HEK293 (cell line): ENCODE data around the gene PPIL3.
A peak's percentile ranks its signal among the peaks of the same experiment; 100 is the strongest.

ENCODE experiments used
- CTCF ChIA-PET: fragments of 350-600 bp; formaldehyde crosslinking; extraction: SDS; loops from one replicate; lab custom pipeline; 2021; ENCODE audit warnings: antibody characterized with exemption; lab: Yijun Ruan, JAX
- POLR2A ChIA-PET: fragments of 300-600 bp; formaldehyde crosslinking; extraction: SDS; loops from one replicate; lab custom pipeline; 2020; ENCODE audit warnings: antibody characterized with exemption, inconsistent platforms; lab: Yijun Ruan, JAX
- H3K27ac ChIP-seq: fragments of 200-500 bp; sonication (Bioruptor generic); 2 replicates; pipeline ENCODE4 v1.5.1; 2014; ENCODE audit warnings: low read depth, low read length, control low read depth, inconsistent platforms; ENCODE audit errors: extremely low read depth
- H3K36me3 ChIP-seq, 2 experiments: fragments of 200-500 bp in 1 of 2; sonication (Bioruptor generic) in 1 of 2; 1 replicate in 1 of 2; 2 replicates in 1 of 2; pipeline ENCODE4 v1.5.1; 2014 to 2017; ENCODE audit warnings: inconsistent platforms in 2 of 2, low read length in 2 of 2; ENCODE audit not compliant: control insufficient read depth in 2 of 2, insufficient read depth in 1 of 2
- H3K4me1 ChIP-seq: fragments of 200-500 bp; sonication (Bioruptor generic); 2 replicates; pipeline ENCODE4 v1.5.1; 2014; ENCODE audit warnings: mild to moderate bottlenecking, low read length, inconsistent platforms; ENCODE audit not compliant: control insufficient read depth, insufficient read depth
- H3K4me3 ChIP-seq: 2 replicates; pipeline ENCODE4 v1.5.1; 2011; ENCODE audit warnings: low read depth, mild to moderate bottlenecking, control low read depth, low read length, moderate library complexity
- H3K9me3 ChIP-seq: fragments of 200-500 bp; sonication (Bioruptor generic); 2 replicates; pipeline ENCODE4 v1.5.1; 2014; ENCODE audit warnings: low read depth, low read length, inconsistent platforms; ENCODE audit not compliant: control insufficient read depth, insufficient read depth
- SCRT2 ChIP-seq: fragments of 450-650 bp; formaldehyde crosslinking; IDR thresholded peaks from 2 replicates; pipeline ENCODE4 v1.5.1; 2016; ENCODE audit warnings: missing biosample characterization, missing genetic modification characterization
- ZFP41 ChIP-seq: fragments of 450-650 bp; formaldehyde crosslinking; IDR thresholded peaks from 2 replicates; pipeline ENCODE4 v1.5.1; 2016; ENCODE audit warnings: missing biosample characterization, missing genetic modification characterization, borderline replicate concordance
- ZNF114 ChIP-seq: fragments of 450-650 bp; formaldehyde crosslinking; IDR thresholded peaks from 2 replicates; pipeline ENCODE4 v1.5.0; 2017; ENCODE audit warnings: missing biosample characterization, missing genetic modification characterization
- ZNF121 ChIP-seq: fragments of 450-650 bp; formaldehyde crosslinking; IDR thresholded peaks from 2 replicates; pipeline ENCODE4 v1.5.1; 2016; ENCODE audit warnings: missing biosample characterization, missing genetic modification characterization
- ZNF133 ChIP-seq: fragments of 450-650 bp; formaldehyde crosslinking; IDR thresholded peaks from 2 replicates; pipeline ENCODE4 v1.5.1; 2016; ENCODE audit warnings: missing biosample characterization, missing genetic modification characterization
- ZNF561 ChIP-seq: fragments of 450-650 bp; IDR thresholded peaks from 2 replicates; pipeline ENCODE4 v1.5.1; 2018; ENCODE audit warnings: missing biosample characterization, missing genetic modification characterization, borderline replicate concordance
- ZNF707 ChIP-seq: fragments of 450-650 bp; formaldehyde crosslinking; IDR thresholded peaks from 2 replicates; pipeline ENCODE4 v1.5.1; 2016; ENCODE audit warnings: missing biosample characterization, missing genetic modification characterization
- TF ChIP-seq, protein P1 (sequence below): fragments of 450-650 bp; formaldehyde crosslinking; IDR thresholded peaks from 2 replicates; pipeline ENCODE4 v1.5.1; 2016; ENCODE audit warnings: missing biosample characterization, missing genetic modification characterization, borderline replicate concordance
- TF ChIP-seq, protein P2 (sequence below): fragments of 450-650 bp; formaldehyde crosslinking; IDR thresholded peaks from 2 replicates; pipeline ENCODE4 v1.5.1; 2016; ENCODE audit warnings: missing biosample characterization, missing genetic modification characterization
- TF ChIP-seq, protein P3 (sequence below): fragments of 450-650 bp; formaldehyde crosslinking; IDR thresholded peaks from 2 replicates; pipeline ENCODE4 v1.5.1; 2017; ENCODE audit warnings: missing biosample characterization, missing genetic modification characterization
- TF ChIP-seq, protein P4 (sequence below): fragments of 450-650 bp; formaldehyde crosslinking; IDR thresholded peaks from 2 replicates; pipeline ENCODE4 v1.5.1; 2016; ENCODE audit warnings: missing biosample characterization, missing genetic modification characterization
- TF ChIP-seq, protein P5 (sequence below): fragments of 450-650 bp; formaldehyde crosslinking; IDR thresholded peaks from 2 replicates; pipeline ENCODE4 v1.5.1; 2016; ENCODE audit warnings: missing biosample characterization, missing genetic modification characterization

PPIL3 gene

DNA sequence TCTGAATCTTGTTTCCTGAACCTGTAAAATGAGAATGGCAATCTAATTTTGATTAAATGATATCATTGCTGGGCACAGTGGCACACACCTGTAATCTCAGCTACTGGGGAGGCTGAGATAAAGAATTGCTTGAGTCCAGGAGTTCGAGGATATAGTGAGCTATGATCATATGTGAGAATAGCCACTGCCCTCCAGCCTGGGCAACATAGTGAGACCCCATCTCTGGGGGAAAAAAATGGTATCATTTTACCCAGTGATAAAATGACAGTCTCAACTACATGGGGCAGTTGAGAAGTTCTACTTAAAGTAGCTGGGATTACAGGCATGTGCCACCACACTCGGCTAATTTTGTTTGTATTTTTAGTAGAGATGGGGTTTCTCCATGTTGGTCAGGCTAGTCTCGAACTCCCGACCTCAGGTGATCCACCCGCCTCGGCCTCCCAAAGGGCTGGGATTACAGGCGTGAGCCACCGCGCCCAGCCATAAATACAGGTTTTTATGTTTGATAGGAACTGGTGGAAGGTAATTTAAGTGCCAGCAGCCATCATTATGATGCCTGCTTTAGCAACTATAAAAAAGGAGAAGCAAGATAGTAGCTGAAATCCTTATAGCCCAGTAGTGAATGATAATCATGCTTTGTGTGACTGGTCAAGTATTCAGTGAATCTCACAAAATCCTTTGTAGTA lies 60.2 kb downstream of the PPIL3 start:
- TF ChIP-seq, protein P1, sequence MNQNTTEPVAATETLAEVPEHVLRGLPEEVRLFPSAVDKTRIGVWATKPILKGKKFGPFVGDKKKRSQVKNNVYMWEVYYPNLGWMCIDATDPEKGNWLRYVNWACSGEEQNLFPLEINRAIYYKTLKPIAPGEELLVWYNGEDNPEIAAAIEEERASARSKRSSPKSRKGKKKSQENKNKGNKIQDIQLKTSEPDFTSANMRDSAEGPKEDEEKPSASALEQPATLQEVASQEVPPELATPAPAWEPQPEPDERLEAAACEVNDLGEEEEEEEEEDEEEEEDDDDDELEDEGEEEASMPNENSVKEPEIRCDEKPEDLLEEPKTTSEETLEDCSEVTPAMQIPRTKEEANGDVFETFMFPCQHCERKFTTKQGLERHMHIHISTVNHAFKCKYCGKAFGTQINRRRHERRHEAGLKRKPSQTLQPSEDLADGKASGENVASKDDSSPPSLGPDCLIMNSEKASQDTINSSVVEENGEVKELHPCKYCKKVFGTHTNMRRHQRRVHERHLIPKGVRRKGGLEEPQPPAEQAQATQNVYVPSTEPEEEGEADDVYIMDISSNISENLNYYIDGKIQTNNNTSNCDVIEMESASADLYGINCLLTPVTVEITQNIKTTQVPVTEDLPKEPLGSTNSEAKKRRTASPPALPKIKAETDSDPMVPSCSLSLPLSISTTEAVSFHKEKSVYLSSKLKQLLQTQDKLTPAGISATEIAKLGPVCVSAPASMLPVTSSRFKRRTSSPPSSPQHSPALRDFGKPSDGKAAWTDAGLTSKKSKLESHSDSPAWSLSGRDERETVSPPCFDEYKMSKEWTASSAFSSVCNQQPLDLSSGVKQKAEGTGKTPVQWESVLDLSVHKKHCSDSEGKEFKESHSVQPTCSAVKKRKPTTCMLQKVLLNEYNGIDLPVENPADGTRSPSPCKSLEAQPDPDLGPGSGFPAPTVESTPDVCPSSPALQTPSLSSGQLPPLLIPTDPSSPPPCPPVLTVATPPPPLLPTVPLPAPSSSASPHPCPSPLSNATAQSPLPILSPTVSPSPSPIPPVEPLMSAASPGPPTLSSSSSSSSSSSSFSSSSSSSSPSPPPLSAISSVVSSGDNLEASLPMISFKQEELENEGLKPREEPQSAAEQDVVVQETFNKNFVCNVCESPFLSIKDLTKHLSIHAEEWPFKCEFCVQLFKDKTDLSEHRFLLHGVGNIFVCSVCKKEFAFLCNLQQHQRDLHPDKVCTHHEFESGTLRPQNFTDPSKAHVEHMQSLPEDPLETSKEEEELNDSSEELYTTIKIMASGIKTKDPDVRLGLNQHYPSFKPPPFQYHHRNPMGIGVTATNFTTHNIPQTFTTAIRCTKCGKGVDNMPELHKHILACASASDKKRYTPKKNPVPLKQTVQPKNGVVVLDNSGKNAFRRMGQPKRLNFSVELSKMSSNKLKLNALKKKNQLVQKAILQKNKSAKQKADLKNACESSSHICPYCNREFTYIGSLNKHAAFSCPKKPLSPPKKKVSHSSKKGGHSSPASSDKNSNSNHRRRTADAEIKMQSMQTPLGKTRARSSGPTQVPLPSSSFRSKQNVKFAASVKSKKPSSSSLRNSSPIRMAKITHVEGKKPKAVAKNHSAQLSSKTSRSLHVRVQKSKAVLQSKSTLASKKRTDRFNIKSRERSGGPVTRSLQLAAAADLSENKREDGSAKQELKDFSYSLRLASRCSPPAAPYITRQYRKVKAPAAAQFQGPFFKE (tag by site-specific recombination) = no peak
- no peak for TF ChIP-seq SCRT2 (tag by site-specific recombination)
- TF ChIP-seq ZNF133 (tag by site-specific recombination) = no peak
- TF ChIP-seq ZNF121 (tag by site-specific recombination) = 0 out of 2 replicates have a peak, but pooled peaks have one; percentile 45
- no peak for TF ChIP-seq ZNF561
- TF ChIP-seq, protein P2, sequence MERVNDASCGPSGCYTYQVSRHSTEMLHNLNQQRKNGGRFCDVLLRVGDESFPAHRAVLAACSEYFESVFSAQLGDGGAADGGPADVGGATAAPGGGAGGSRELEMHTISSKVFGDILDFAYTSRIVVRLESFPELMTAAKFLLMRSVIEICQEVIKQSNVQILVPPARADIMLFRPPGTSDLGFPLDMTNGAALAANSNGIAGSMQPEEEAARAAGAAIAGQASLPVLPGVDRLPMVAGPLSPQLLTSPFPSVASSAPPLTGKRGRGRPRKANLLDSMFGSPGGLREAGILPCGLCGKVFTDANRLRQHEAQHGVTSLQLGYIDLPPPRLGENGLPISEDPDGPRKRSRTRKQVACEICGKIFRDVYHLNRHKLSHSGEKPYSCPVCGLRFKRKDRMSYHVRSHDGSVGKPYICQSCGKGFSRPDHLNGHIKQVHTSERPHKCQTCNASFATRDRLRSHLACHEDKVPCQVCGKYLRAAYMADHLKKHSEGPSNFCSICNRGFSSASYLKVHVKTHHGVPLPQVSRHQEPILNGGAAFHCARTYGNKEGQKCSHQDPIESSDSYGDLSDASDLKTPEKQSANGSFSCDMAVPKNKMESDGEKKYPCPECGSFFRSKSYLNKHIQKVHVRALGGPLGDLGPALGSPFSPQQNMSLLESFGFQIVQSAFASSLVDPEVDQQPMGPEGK = no peak
- TF ChIP-seq, all 188 proteins: peak for 1
- Histone ChIP-seq H3K9me3 (no peaks in the 10 kb centered on the region), H3K4me1 (no peaks in the 10 kb centered on the region), H3K27ac (no peak overlapping the region), H3K4me3 (no peak overlapping the region), H3K36me3 (peaks cover 2 to 17% of the 10 kb centered on the region in 2 experiments)
- ChIA-PET POLR2A (interaction anchor here (1.0 to 1.6 kb wide), 4 partner anchors 10 to 36 kb away, joined by 3 to 6 read pairs (median 4); partner anchors contain the start of genes BZW1 and CLK1), CTCF (interaction anchor here (0.9 to 1.4 kb wide), 2 partner anchors 17 to 73 kb away, joined by 3 read pairs; no protein-coding TSS in a partner anchor)

DNA sequence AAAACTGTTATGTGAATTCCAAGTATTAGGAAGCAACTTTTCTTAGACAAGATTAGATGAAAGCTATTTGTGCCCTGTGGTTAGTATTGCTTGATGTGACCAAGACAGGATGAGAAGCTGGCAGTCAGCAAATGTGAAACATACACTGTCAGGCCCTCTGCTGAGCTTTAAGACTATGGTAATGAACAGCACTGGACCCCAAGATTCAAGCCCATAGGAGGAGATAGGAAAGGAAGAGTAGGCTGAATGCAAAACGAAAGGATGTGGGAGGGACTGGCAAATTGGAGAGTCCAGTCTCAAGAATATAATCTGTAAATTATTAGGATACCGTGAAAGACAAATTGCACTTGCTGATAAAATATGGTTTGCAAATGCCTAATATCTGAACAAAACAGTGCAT lies 60.8 kb downstream of the PPIL3 start:
- no peak for TF ChIP-seq ZNF114
- TF ChIP-seq, protein P3, sequence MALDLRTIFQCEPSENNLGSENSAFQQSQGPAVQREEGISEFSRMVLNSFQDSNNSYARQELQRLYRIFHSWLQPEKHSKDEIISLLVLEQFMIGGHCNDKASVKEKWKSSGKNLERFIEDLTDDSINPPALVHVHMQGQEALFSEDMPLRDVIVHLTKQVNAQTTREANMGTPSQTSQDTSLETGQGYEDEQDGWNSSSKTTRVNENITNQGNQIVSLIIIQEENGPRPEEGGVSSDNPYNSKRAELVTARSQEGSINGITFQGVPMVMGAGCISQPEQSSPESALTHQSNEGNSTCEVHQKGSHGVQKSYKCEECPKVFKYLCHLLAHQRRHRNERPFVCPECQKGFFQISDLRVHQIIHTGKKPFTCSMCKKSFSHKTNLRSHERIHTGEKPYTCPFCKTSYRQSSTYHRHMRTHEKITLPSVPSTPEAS (tag by site-specific recombination) = no peak
- TF ChIP-seq ZNF707 (tag by site-specific recombination) = no peak
- TF ChIP-seq, protein P4, sequence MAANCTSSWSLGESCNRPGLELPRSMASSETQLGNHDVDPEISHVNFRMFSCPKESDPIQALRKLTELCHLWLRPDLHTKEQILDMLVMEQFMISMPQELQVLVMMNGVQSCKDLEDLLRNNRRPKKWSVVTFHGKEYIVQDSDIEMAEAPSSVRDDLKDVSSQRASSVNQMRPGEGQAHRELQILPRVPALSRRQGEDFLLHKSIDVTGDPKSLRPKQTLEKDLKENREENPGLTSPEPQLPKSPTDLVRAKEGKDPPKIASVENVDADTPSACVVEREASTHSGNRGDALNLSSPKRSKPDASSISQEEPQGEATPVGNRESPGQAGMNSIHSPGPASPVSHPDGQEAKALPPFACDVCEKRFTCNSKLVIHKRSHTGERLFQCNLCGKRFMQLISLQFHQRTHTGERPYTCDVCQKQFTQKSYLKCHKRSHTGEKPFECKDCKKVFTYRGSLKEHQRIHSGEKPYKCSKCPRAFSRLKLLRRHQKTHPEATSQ (tag by site-specific recombination) = no peak
- no peak for TF ChIP-seq ZFP41 (tag by site-specific recombination)
- TF ChIP-seq, protein P5, sequence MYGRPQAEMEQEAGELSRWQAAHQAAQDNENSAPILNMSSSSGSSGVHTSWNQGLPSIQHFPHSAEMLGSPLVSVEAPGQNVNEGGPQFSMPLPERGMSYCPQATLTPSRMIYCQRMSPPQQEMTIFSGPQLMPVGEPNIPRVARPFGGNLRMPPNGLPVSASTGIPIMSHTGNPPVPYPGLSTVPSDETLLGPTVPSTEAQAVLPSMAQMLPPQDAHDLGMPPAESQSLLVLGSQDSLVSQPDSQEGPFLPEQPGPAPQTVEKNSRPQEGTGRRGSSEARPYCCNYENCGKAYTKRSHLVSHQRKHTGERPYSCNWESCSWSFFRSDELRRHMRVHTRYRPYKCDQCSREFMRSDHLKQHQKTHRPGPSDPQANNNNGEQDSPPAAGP (tag by site-specific recombination) = no peak
- Histone ChIP-seq H3K27ac (no peak overlapping the region), H3K4me3 (no peak overlapping the region), H3K36me3 (peaks cover 4 to 17% of the 10 kb centered on the region in 2 experiments), H3K4me1 (no peaks in the 10 kb centered on the region), H3K9me3 (no peaks in the 10 kb centered on the region)
- ChIA-PET CTCF (interaction anchor here (1.4 kb wide), 1 partner anchor 18 kb away, joined by 3 read pairs; no protein-coding TSS in a partner anchor), POLR2A (interaction anchor here (1.4 to 1.6 kb wide), 2 partner anchors 17 to 36 kb away, joined by 4 to 6 read pairs; partner anchors contain the start of genes BZW1 and CLK1)
